Activated gamma-delta T cell treated with Interleukin-2 at 50 U/mL for 16 hours (primary cell): ENCODE data around the gene HCN4.

Source experiments
- DNase-seq: peaks from one replicate; pipeline ENCODE4 v3.0.0-alpha.2; 2020

HCN4 gene

GRCh38 chr15:73286311-73286710, 82.4 kb downstream of the HCN4 start:
- no peak for DNase-seq

- DNase-seq, result no peak
These were observed 84.6 kb downstream of the HCN4 start for GRCh38 chr15:73284090-73284716.

GRCh38 chr15:73283366-73283962, 85.3 kb downstream of the HCN4 start:
- DNase-seq, result no peak

- no peak for DNase-seq
These were observed 86.0 kb downstream of the HCN4 start for GRCh38 chr15:73282567-73283365.

GRCh38 chr15:73275862-73276261, 92.9 kb downstream of the HCN4 start:
- no peak for DNase-seq

- DNase-seq, result peak; percentile 36
These were observed 95.4 kb downstream of the HCN4 start for GRCh38 chr15:73273181-73274002.

- no peak for DNase-seq
These were observed 98.2 kb downstream of the HCN4 start for GRCh38 chr15:73270366-73271097.
